ENCODE data around the gene OTOF.

DNA sequence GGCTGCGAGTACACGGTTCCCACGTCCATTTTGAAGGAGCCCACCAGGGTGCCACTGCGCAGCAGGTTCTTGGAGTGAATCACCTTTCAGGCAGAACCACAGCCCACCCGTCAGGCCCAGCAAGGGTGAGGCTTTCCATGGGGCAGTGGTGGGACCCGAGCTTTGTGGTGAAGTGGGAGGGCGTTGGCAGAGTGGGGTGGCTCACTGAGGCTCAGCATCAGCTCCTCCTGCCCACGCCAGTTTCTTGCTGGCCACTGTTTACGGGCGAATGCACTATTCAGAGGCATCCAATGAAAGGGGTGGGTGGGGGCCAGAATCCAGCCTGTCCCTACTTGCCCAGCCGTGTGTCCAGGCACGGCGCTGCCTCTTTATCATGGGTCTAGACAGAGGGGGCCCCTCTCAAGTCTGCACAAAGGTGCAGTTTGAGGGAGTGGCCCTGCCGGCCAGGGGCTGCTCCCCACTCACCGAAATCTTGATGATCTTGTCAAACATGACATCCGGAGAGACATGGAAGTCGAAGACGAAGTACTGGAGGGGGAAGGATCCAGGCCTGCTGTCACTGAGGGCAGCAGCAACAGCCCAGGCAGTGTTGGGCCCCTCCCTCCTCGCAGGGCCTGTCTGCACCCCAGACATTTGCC lies 11.4 kb upstream of the OTOF start:
- TF ChIP-seq, protein P1, sequence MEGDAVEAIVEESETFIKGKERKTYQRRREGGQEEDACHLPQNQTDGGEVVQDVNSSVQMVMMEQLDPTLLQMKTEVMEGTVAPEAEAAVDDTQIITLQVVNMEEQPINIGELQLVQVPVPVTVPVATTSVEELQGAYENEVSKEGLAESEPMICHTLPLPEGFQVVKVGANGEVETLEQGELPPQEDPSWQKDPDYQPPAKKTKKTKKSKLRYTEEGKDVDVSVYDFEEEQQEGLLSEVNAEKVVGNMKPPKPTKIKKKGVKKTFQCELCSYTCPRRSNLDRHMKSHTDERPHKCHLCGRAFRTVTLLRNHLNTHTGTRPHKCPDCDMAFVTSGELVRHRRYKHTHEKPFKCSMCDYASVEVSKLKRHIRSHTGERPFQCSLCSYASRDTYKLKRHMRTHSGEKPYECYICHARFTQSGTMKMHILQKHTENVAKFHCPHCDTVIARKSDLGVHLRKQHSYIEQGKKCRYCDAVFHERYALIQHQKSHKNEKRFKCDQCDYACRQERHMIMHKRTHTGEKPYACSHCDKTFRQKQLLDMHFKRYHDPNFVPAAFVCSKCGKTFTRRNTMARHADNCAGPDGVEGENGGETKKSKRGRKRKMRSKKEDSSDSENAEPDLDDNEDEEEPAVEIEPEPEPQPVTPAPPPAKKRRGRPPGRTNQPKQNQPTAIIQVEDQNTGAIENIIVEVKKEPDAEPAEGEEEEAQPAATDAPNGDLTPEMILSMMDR (conservative IDR thresholded peaks at IDR 0.05) = no peak
- no peak for TF ChIP-seq ZFX (IDR thresholded peaks at IDR 0.05)

Measured in C4-2B (cell line).